ENCODE data around the gene CDS2.

- no peak for TF ChIP-seq CTCF (IDR thresholded peaks at IDR 0.05)
- TF ChIP-seq EP300 (IDR thresholded peaks at IDR 0.05): no peak
- TF ChIP-seq POLR2A (IDR thresholded peaks at IDR 0.05): no peak
Measured at GRCh38 chr20:5164645-5165625, 38.1 kb downstream of the CDS2 start.

Data from ovary (tissue), 3 donors.